Upper lobe of left lung (tissue), 4 donors: Measurements from ENCODE around the gene PFN2.

Experiments
- CTCF ChIP-seq, 6 experiments: fragments of 450-650 bp in 4 of 6; fragments of 200-600 bp in 2 of 6; sonication (generic) in 2 of 6; IDR thresholded peaks; one replicate each; pipeline ENCODE4 v1.5.1; 2016 to 2019; ENCODE audit warnings: antibody characterized with exemption in 6 of 6
- POLR2A ChIP-seq, 4 donors: fragments of 450-650 bp; IDR thresholded peaks; one replicate each; pipeline ENCODE4 v1.5.1; 2016 to 2017; ENCODE audit warnings: antibody characterized with exemption in 4 of 4, mild to moderate bottlenecking in 2 of 4

- TF ChIP-seq POLR2A (IDR thresholded peaks at IDR 0.05) (no peak), CTCF (IDR thresholded peaks at IDR 0.05) (no peak)
These were observed 23.5 kb downstream of the PFN2 start for GRCh38 chr3:149947231-149947630.
